GM18907 (cell line): Measurements from ENCODE around the gene PCYT2.

Experiments
- ATAC-seq: cut with Tn5 transposase; IDR thresholded peaks from one replicate; pipeline ENCODE4 v1.9.1; 2021; ENCODE audit warnings: mild to moderate bottlenecking, moderate library complexity; ENCODE audit not compliant: unreplicated experiment

Gene PCYT2

GRCh38 chr17:81858967-81859905 lies 52.0 kb downstream of the PCYT2 start:
- no peak for ATAC-seq

GRCh38 chr17:81858170-81858966 lies 52.8 kb downstream of the PCYT2 start:
- ATAC-seq = no peak

- ATAC-seq = no peak
These were observed 56.0 kb downstream of the PCYT2 start for GRCh38 chr17:81854974-81855774.

- ATAC-seq = no peak
These were observed 59.0 kb downstream of the PCYT2 start for GRCh38 chr17:81852237-81852636.

- ATAC-seq = no peak
These were observed 59.8 kb downstream of the PCYT2 start for GRCh38 chr17:81851423-81851822.
